ENCODE data around the gene SPHK2.

DNA sequence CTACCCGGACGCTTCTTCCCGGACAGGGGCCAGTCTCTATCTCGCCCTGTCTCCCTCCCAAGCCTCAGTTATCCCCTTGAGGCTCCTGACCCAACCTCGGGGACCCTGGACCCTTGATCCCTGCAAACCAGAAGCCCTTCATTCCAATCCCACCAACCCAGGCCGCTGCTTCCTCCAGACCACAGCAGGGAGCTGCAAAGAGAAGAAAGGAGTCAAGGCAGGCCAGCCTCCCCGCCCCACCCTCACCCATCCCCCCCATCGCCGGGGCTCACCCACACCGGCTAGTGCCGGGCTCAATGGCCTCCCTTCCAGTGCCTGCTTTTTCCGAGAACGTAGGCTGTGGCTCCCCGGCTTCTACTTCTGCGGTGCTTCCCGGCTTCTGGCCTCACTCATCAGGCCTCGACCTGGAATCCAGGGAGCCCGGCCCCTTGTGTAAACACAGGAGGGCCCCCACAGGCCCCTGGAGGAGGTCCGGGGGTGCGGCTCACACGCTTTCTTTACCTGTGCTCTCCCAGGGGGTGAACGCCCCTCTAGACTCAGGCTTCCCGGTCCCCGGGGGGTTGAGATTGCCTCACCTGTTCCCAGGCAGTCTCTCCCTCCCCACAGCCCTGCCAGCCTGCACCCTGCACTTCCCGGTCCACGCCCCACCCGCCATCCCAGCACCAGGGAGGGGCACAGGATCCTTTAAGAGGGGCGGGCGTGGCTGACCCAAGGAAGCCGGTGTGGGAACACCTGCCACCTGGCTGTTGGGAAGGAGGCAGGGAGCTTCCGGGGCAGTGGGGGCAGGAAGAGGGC, 4.7 kb upstream of the SPHK2 start, which contains the start of gene FAM83E:
- TF ChIP-seq, protein P1, sequence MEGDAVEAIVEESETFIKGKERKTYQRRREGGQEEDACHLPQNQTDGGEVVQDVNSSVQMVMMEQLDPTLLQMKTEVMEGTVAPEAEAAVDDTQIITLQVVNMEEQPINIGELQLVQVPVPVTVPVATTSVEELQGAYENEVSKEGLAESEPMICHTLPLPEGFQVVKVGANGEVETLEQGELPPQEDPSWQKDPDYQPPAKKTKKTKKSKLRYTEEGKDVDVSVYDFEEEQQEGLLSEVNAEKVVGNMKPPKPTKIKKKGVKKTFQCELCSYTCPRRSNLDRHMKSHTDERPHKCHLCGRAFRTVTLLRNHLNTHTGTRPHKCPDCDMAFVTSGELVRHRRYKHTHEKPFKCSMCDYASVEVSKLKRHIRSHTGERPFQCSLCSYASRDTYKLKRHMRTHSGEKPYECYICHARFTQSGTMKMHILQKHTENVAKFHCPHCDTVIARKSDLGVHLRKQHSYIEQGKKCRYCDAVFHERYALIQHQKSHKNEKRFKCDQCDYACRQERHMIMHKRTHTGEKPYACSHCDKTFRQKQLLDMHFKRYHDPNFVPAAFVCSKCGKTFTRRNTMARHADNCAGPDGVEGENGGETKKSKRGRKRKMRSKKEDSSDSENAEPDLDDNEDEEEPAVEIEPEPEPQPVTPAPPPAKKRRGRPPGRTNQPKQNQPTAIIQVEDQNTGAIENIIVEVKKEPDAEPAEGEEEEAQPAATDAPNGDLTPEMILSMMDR (IDR thresholded peaks at IDR 0.05): no peak
- TF ChIP-seq EP300 (IDR thresholded peaks at IDR 0.05): no peak
